NCI-H1694 treated with DMSO at 0.1 percent for 48 hours (cell line): ENCODE results near the gene WTIP.

Experiments used
- DNase-seq: peaks from one replicate; lab custom pipeline; 2025; lab: John Stamatoyannopoulos, UW

The WTIP gene

DNA sequence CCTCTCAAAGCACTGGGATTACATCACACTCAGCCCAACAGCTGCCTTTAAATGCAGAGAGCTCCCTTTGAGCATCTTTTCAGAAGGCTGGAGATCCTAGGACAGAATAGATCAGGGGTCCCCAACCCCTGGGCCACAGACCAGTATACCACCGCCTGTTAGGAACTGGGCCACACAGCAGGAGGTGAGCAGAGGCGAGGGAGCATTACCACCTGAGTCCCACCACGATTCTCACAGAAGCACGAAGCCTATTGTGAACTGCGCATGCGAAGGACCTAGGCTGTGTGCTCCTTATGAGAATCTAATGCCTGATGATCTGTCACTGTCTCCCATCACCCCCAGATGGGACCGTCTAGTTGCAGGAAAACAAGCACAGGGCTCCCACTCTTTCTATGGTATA is 2.2 kb upstream of the WTIP start:
- DNase-seq, result no peak

DNA sequence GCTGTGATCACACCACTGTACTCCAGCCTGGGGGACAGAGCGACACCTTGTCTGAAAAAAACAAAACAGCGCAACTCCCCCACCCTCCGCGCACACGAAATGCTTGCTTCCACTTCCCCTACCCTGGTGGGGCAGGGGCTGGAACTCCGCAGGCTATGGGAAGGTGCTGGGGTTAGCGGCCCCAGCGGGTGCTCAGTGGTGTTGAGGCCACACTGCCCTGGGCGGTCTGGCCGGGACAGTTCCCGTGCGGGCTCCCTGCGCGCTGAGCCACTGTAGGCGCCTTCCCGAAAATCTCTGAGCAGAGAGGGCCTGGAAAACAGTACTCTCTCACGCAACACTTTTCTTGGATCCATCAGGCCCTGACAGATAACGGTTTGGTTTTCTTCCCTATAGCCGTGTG is 1.1 kb upstream of the WTIP start:
- DNase-seq, result no peak

DNA sequence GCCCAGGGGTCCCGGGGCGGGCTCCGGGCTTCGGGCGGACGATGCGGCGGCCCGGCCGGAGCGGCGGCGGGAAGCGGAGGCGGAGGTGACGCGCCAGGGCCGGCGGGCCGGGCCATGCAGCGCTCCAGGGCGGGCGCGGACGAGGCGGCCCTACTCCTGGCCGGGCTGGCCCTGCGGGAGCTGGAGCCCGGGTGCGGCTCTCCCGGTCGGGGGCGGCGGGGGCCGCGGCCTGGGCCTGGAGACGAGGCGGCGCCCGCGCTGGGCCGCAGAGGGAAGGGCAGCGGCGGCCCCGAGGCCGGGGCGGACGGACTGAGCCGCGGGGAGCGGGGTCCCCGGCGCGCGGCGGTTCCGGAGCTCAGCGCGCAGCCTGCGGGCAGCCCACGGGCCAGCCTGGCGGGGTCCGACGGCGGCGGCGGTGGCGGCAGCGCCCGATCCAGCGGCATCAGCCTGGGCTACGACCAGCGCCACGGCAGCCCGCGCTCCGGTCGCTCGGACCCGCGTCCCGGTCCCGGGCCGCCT is 362 bp downstream of the WTIP start:
- no peak for DNase-seq

DNA sequence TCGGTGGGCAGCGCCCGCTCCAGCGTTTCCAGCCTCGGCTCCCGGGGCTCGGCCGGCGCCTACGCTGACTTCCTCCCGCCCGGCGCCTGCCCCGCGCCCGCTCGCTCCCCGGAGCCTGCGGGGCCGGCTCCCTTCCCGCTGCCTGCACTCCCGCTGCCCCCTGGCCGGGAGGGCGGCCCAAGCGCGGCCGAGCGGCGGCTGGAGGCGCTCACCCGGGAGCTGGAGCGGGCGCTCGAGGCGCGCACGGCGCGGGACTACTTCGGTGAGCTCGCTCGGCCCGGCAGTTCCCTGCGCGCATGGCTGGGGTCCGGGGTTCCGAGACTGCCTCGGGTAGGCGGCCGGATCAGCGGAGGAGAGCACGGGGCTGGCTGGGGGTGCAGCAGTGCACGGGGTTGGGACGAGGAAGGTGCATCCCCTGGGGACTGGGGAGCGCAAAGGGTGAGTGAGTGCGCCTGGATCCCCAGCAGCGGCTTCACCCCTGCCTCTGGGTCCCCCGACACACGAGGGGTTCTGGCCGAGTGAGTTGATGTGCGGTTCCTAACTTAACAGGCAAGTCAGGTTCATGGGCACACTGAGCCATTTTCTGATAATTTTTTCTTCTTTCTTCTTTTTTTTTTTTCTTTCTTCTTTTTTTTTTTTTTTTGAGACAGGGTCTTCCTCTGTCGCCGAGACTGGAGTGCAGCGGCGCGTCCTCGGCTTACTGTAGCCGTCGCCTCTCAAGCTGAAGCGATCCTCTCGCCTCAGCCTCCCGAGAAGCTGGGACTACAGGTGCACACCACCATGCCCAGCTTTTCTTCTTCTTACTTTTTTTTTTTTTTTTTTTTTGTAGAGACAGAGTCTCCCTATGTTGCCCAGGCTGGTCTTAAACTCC is 1.1 kb downstream of the WTIP start:
- no peak for DNase-seq

DNA sequence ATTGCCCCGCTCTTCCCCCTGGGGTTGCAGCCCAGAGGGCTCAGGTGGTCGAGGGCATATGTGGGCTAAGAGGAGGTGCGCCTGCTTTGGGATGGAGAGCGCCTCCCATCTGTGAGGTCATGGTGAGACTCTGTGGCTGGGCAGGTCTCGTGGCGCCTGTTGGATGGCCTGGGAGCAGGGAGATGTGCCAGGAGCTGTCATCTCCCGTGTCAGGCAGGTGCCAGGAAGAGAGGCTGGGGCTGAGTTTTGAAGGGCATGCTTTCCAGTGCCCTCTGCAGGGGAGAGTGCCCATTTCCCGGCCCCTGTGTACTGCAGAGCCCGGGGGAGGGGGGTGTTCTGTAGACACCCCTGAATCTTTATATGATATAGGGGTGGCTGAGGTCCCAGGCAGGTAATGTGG is 2.8 kb downstream of the WTIP start:
- DNase-seq, result no peak

DNA sequence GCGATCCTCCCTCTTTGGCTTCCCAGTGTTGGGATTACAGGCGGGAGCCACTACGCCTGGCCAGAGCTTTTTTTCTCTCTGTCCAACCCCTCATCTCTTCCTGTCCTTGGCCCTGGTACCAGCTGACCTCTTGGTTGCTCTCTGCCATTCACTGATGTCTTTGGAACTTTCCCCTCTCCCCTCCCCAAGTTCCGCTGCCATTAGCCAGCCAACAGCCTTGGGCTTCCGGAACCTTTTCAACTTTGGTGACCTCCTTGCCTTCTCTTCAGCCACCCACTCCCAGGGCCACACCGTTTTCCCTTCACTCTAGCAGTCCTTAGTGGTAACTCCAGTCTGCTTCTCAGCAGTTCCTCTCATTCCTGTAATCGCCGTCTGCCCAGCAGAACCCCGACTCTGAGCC is 4.3 kb downstream of the WTIP start:
- DNase-seq, result no peak

DNA sequence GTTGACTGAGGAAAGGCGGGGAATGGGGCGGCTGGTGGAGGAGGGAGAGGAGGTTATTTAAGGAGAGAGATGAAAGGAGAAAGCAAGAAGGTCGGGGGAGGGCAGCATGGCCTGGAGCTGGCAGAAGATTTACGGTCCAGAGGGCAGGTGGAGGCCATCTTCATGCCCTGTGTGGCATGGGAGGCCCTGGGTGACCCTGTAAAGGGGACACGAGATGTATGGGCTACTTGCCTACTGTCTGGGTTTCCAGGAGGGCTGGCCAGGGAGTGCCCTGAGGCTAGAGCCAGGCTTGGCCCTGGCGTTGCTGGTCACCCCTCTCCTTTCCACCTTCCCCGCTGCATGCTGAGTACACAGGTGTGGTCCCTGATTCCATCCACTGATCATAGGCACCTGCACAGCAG is 6.1 kb downstream of the WTIP start:
- DNase-seq, result no peak

DNA sequence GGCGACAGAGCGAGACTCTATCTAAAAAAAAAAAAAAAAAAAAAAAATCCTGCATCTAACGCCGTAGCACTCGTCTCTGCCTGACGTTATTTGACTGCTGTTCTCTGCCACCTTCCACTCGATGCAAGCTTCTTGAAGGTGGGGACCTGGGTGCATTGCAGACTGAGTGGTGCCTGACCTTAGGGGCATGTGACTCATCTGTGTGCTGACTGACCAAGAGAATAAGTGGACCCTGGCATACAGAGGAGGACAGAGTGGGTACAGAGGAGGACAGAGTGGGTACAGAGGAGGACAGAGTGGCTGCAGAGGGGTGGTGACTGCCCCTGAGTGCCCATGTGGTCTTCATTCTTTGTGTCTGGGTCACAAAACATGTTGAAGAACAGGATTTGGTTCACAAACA is 7.6 kb downstream of the WTIP start:
- no peak for DNase-seq

DNA sequence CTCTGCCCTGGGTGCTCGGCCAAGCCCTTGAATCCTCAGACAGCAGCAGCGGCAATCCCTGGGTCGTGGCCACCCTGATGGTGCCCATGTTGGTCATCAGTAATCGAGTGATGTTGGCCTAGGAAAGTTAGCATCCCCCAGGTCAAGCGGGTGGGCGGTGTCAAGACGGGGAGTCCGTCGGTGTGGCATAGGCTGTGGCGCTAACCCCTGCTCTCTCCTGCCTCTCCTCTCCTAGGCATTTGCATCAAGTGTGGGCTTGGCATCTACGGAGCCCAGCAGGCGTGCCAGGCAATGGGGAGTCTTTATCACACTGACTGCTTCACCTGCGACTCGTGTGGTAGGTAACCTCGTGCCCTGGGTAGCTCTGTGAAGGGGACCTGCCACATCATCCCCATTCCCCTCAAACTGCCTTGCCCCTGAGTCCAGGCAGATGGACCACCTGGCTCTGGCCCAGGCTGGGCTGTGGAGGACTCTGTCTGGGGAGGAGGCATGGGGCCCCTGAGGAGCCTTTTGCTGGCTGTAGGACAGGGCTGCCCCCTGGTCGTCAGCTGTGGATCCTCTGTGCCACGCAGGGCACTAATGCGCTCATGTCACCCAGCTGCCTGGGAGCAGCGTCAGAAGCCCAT is 8.7 kb downstream of the WTIP start:
- DNase-seq, result no peak

DNA sequence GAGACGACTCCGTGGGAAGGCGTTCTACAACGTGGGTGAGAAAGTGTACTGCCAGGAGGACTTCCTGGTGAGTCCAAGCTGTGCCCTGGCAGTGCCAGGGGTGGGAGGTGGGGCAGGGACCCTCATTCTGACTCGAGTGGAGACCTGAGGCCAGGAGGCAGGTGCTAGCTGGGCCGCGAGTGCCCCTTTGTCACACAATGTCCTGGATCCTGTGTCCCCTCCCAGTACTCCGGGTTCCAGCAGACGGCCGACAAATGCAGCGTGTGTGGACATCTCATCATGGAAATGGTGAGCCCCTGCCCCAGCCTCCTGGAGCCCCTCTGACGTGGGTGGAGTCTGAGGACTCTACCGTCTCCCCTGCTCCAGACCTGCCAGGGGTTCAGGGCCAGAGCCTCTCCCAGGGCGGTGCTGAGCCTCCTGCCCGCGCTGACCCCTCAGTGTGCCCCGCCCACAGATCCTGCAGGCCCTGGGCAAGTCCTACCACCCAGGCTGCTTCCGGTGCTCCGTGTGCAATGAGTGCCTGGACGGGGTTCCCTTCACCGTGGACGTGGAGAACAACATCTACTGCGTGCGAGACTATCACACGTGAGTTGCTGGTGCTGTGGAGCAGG is 11.6 kb downstream of the WTIP start:
- no peak for DNase-seq

DNA sequence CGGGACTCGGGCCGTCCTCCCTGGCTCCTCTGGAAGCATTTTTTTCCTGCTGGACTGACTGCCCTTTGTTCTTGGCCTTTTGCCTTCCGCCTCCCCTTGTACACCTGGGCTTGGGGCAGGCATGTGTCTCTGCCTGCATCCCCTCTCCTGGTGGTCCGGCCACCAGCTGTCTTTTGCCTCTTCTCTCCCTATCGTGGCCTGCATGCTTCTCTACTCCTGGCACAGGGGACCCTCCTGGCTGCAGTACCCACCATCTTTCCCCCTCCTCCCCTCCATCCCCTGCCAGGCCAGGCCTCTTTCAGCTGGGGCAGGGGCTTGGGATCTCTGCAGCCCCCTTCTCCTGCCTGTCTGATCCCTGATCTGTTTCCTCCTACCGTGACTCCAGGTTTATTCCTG is 12.1 kb downstream of the WTIP start:
- DNase-seq, result no peak

DNA sequence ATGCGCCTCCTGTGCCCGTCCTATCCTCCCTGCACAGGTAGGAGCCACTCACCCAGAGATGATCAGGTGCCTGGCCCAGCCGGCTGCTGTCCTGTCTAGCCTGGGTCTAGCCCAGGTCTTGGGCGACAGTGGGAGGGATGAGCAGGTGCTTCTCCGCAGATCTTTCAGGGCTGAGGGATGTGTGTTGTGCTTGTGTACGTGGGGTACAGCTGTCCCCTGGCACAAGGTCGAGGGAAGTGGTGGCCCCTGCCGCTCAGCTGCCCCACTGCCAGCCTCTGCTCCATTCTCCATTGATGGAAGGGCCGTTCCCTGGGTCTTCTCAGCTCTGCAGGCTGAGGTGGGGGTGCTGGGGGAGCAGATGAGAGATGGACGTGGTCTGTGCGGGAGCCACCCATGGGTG is 13.0 kb downstream of the WTIP start:
- DNase-seq, result no peak

DNA sequence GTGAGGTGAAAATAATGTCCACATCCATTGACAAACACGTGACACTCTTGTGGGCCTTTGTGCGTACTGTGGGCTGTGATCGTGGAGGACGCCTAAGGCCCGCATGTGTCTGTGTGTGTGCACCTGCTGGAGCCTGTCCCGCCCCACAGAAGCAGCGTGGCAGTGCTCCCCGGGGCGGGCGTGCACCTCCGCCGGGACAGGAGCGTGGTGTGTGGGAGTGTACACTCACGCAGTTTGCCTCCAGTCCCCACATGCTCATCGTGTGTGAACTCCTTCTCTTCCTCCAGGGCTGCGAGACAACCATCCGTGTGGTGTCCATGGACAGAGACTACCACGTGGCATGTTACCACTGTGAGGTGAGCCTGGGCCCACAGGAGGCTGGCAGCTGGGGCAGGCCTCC is 13.9 kb downstream of the WTIP start:
- no peak for DNase-seq

DNA sequence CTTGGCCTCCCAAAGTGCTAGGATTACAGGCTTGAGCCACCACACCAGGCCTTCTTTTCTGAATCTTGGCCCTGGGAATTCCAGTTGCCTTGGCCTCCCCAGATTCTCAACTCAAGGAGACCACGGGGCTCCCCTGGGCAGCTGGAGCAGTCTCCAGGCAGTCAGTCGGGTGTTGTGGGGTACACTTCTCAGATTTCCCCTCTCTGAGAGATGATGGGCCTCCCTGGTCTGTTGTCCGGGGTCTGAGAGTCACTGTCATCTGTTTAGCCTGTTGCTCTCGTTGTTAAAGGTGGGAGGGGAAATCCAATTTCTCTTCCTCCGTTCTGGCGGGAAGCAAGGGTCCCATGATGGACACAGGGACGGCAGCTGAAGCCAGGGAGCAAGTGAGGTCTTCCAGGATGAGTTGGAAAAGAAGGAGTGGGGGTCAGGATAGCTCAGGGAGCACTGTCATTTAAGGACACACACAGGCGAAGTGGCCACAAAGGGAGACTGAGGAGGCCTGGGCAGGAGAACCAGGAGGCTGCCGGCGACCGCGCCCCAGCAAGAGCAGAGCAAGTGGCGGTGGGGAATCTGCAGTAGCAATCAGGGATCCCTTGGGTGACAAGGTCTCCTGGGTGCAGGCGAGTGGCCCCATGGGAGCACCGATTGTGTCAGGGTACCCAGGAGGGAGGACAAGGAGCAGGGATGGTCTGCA is 15.7 kb downstream of the WTIP start:
- no peak for DNase-seq

DNA sequence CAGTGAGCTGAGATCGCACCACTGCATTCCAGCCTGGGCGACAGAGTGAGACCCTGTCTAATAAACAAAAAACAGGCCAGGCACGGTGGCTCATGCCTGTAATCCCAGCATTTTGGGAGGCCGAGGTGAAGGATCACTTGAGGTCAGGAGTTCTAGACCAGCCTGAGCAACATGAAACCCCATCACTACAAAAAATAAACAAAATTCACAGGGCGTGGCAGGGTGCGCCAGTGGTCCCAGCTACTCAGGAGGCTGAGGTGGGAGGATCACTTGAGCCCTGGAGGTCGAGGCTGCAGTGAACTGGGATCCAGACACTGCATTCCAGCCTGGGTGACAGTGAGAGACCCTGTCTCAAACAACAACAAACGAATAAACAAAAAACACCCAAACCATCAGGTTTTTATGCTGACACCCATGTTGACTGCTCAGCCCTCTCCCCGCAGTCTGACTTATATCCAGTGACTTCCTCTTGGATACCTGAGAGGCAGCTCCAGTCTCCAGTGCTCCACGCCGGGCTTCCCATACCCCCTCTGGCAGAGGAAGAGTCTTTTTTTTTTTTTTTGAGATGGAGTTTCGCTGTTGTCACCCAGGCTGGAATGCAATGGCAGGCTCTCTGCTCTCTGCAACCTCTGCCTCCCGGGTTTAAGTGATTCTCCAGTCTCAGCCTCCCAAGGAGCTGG is 17.7 kb downstream of the WTIP start:
- DNase-seq, result no peak

DNA sequence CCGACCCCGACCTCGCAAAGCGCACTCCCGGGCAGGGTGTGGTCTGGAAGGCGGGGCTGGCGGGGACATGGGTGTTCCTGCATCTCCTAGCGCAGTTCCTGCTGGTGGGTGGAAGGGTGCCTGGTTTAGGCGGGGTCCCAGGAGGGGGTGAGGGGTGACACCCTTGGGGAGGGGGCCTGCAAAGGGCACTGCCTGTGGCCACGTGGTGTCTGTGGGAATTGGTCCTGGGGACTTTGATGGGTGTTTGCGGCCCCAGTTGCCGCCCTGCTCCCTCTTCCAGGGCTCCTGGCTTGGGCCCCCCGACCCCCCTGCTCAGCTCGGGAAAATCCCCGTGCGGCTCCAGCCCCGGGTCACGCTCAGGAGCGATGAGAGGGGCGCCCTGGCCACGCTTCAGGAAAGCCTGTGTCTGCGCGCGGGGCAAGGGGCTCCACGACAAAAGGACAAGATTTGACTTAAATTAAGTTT is 19.1 kb downstream of the WTIP start:
- no peak for DNase-seq

DNA sequence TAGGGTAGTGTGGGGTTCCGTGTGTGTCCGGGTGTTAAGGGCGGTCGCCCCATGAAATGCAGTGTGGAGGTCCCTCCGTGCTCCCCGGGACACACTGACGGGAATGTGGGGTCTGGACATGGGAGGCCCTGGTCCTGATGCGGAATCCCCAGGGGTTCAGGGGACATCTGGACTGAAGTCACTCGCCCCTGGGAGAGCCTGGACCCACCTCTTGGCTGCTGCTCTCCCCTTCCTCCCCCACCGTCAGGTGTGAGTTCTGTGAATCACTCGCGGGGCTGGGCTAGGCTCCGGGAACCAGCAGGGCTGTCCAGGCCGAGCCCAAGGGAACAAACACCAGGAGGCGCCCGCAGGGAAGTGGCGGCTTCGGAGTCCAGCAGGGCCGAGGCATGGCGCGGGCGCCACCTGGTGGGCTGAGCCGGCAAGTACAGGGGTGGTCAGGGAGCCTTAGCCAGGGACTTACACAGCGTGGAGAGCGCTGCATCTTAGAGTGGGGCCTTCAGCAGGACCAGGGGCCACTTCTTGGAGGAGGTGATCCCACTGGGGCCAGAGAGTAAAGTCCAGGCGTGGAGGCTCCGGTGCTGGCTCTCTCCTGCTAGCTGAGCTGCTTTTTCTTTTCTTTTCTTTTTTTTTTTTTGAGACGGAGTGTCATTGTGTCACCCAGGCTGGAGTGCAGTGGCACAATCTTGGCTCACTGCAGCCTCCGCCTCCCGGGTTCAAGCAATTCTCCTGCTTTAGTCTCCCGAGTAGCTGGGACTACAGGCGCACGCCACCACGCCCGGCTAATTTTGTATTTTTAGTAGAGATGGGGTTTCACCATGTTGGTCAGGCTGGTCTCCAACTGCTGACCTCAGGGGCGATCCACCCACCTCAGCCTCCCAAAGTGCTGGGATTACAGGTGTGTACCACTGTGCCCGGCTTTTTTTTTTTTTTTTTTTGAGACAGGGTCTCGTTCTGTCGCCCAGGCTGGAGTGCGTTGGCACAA is 20.1 kb downstream of the WTIP start:
- DNase-seq, result peak; percentile 49

DNA sequence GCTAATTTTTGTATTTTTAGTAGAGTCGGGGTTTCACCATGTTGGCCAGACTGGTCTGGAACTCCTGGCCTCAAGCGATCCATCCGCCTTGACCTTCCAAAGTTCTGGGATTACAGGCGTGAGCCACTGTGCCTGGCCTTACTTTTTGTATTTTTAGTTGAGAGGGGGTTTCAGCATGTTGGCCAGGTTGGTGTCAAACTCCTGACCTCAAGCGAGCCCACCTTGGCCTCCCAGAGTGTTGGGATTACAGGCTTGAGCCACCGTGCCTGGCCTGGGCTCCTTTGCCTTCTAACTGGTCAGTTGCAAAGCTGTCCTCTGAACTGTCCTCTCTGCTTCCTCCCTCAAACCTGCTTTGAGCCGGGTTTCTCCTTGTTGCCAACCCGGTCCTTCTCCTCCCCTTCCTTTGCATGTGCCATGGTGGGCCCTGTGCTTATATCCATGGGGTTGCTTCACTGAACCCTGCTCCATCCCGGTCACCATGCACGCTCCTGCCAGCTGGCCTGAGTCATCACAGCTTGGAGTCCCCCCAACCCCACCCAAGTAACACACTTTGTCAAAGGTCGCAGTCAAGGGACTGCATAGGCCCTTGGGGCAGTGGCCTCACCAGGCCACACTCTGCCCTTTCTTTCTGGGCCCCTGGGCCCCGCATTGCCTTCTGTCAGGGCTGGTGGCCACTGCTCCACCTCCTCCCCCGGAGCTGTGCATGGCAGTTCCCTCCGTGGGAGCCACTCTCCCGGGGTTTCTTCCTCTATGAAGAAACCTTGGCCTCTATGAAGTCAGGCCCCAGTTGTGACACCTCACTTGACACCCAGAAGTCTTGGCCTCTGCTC is 21.2 kb downstream of the WTIP start:
- no peak for DNase-seq

DNA sequence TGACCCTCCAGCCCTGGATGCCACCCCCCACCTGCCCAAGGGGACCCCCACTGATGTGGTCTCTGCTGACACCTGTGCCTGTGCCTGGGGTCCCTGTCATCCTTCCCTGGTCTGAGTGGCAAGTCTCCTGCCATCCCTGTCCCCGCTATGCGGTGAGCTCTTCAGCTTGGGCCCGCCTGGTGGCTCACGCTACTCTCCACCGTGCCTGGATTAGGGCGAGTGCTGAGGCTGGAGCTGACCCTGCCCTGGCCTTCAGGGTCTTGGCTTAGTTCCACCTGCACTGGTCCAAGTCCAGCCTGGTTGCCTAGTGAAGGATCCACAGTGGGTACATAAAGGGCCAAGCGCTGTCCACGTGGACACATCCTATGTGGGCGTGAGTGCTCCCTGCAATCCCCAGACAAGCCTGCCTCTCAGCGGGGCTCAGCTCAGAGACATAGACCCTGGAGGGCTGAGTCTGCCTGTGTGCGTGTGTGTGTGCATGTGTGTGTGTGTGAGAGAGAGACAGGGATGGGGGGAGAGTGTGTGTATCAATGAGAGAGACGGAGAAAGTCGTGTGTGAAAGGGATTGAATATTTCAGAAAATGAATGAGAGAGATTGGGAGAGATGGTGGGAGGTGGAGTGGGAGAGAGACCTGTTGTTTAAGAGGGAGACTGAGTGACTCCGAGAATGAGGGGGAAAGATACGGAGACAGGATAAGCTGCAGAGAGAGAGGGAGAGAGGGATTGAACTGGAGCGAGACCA is 22.1 kb downstream of the WTIP start:
- DNase-seq, result no peak
